Bronchus fibroblast of lung (primary cell): ENCODE results near the gene OIT3. TPM values are rescaled to one million over a fixed set of nuclear protein-coding genes. Genes with fewer than 3 reads are reported as not detected.

ENCODE experiments used
- total RNA-seq: library from RNA; depleted of rRNA; stranded (reverse); fragments of >200 nt; gene quantifications from 2 replicates; pipeline ENCODE4 v1.2.3, GENCODE V29; 2015

The OIT3 gene
- total RNA-seq = under 0.01 TPM in 1 of 2 replicates, not detected in the other

GRCh38 chr10:72893136-72893798, at the start of gene OIT3:
TSS of gene OIT3 (plus strand) at chr10:72893739. CDS start at chr10:72893799, 60 bp downstream.

GRCh38 chr10:72954596-72955554, 61.3 kb downstream of the OIT3 start, which contains the start of gene PLA2G12B:
TSS of gene PLA2G12B (minus strand) at chr10:72954806. CDS start at chr10:72954685, 121 bp downstream.

Other genes starting within 250 kb of the OIT3 start
- gene MCU, start 201.6 kb upstream of the OIT3 start, total RNA-seq = 18.4 and 24.4 TPM in 2 replicates
- gene PLA2G12B, start 61.1 kb downstream of the OIT3 start, total RNA-seq = not detected in 2 replicates
- 37.2 and 45.9 TPM in 2 replicates for gene P4HA1, start 203.1 kb downstream of the OIT3 start, total RNA-seq
- 0.84 and 2.1 TPM in 2 replicates for gene NUDT13, start 216.7 kb downstream of the OIT3 start, total RNA-seq